SJCRH30 (cell line): ENCODE data around the gene BTBD9. TPM values are rescaled to one million over a fixed set of nuclear protein-coding genes. Genes with fewer than 3 reads are reported as not detected.

Experiments used
- DNase-seq, 2 experiments: peaks; one replicate each; pipeline ENCODE4 v3.0.0-alpha.2; 2015 to 2020
- H3K27ac ChIP-seq: fragments of 250-450 bp; sonication (Bioruptor Pico); 2 replicates; pipeline ENCODE4 v1.5.1; 2020; ENCODE audit warnings: mild to moderate bottlenecking, moderate library complexity
- H3K27me3 ChIP-seq: fragments of 250-450 bp; sonication (Bioruptor Pico); 2 replicates; pipeline ENCODE4 v1.5.1; 2020; ENCODE audit warnings: mild to moderate bottlenecking, moderate library complexity
- H3K36me3 ChIP-seq: fragments of 250-450 bp; sonication (Bioruptor Pico); 2 replicates; pipeline ENCODE4 v1.5.1; 2020; ENCODE audit warnings: mild to moderate bottlenecking, moderate library complexity
- H3K4me1 ChIP-seq: fragments of 250-450 bp; sonication (Bioruptor Pico); 2 replicates; pipeline ENCODE4 v1.5.1; 2020; ENCODE audit warnings: mild to moderate bottlenecking, moderate library complexity
- H3K4me3 ChIP-seq: fragments of 250-450 bp; sonication (Bioruptor Pico); 2 replicates; pipeline ENCODE4 v1.5.1; 2020; ENCODE audit warnings: mild to moderate bottlenecking, moderate library complexity
- H3K9me3 ChIP-seq: fragments of 250-450 bp; sonication (Bioruptor Pico); replicated peaks from 2 replicates; pipeline ENCODE4 v1.5.1; 2020; ENCODE audit warnings: mild to moderate bottlenecking, moderate library complexity
- total RNA-seq: library from RNA; depleted of rRNA; stranded (reverse); fragments of >200 nt; shearing (Covaris generic); gene quantifications from 2 replicates; pipeline ENCODE4 v1.2.3, GENCODE V29; 2014

The BTBD9 gene
- total RNA-seq, 1 experiment from 2014 or later = 6.2 TPM

DNA sequence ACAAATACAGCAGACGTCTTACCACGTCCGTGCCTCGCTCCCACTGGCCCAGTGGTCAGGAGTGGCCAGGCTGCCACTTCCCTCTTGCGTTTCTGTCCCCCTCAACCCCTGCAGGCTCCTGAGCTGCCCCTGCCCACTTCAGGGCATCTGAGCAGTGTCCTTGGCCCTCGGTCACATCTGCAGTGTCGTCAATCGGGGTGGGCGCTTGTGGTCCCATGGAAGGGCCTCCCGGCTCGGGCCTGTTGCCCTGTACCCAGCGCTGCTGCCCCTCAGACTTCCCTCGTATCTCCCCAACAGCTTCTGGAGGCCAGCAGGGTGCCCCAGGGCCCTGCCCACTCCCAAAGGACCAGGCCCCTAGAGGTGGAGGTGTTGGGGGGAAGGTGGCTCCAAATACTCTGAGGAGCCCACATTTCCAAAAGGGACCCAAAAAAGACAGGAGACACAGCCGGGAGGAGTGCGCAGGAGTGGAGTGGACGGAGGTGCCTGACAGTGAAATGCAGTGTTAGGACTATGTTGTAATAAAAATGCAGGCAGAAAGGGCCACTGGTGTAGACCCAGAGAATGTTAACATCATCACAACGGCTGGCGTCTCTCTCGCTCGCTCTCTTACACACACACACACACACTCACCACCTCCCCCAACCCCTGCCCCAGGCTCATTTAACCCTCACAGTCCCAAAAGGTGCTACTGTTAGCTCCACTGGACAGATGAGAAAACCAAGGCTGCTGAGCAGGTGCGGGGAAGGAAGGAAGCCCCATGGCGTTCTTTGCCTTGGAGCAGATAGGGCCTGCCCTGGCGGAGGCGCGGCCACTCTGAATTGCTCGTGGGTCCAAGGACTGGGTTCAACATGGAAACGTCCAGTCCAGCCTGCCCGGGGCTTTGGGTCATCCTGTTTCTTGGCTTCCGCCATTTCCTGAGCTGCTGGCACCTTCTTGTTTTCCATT lies 476.3 kb downstream of the BTBD9 start:
- no peaks in the 10 kb centered on the region; the same call in 1 of the 2 replicates for H3K36me3 ChIP-seq
- no peaks in the 10 kb centered on the region for H3K9me3 ChIP-seq
- no peak overlapping the region for H3K4me3 ChIP-seq
- no peaks in the 10 kb centered on the region for H3K4me1 ChIP-seq
- DNase-seq = no peak
- no peak overlapping the region for H3K27ac ChIP-seq
- no peaks in the 10 kb centered on the region for H3K27me3 ChIP-seq

- no peak for DNase-seq
- no peaks in the 10 kb centered on the region; the same call in 1 of the 2 replicates for H3K36me3 ChIP-seq
- H3K4me1 ChIP-seq = no peaks in the 10 kb centered on the region
These were observed 477.1 kb downstream of the BTBD9 start for GRCh38 chr6:38162493-38163185.

DNA sequence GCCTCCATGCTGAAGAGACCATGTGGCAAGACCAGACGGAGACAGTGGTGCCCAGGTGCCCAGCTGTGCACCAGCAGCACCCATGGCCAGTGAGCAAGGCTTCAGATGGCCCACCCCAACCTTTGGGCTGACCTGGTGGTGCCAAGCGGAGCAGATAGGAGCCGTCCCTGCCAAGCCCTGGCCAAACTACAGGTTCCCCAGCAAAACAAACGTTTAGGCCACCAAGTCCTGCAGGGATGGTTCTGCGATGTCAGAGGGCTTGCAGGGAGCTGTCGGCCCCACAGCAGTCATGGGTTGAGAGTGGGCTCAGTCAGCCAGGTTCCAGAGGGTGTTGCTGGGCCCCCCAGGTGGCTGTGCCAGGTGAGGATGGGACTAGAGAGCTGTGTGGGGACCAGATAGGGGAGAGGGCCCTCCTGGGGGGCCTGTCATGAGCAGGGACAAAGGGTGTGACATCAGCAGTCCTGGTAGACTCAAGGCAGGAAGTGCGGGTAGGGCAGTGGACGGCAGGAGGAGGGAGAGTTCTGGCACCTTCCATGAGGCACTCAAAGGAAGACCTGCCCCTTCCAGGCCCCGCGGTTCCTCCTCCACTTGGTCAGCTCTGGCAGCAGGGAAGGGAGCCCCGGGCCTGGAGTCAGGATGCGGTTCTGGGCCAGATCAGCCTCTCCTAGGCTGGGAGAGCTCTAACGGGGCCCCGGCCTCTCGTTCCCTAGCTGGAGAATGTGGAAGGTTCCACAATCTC lies 477.8 kb downstream of the BTBD9 start:
- H3K36me3 ChIP-seq = peaks cover 2% of the 10 kb centered on the region; the same call in 1 of the 2 replicates
- no peaks in the 10 kb centered on the region for H3K4me1 ChIP-seq
- H3K27me3 ChIP-seq = no peaks in the 10 kb centered on the region
- no peak overlapping the region for H3K4me3 ChIP-seq
- no peak overlapping the region for H3K27ac ChIP-seq
- DNase-seq = no peak
- H3K9me3 ChIP-seq = no peaks in the 10 kb centered on the region

More at GRCh38 chr6:38162493-38163185, 477.1 kb downstream of the BTBD9 start:
- H3K27ac ChIP-seq = no peak overlapping the region
- H3K9me3 ChIP-seq = no peaks in the 10 kb centered on the region
- no peaks in the 10 kb centered on the region for H3K27me3 ChIP-seq
- H3K4me3 ChIP-seq = no peak overlapping the region

DNA sequence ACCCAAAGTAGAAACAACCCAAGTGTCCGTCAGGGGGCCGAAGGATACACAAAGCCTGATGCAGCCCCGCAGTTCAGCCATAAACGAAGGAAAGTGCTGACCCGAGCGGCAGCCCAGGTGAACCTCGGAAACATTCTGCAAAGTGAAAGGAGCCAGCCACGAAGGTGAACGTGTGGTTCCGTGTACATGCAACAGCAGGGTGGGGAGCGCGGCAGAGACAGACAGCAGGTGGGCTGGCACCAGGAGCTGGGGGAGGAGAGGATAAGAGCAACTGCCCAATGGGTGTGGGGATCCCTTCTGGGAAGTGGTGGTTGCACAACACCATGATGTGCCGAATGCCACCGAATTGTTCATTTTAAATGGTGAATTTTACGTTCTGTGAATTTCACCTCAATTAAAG lies 478.4 kb downstream of the BTBD9 start:
- Histone ChIP-seq H3K4me3 (no peak overlapping the region), H3K4me1 (no peaks in the 10 kb centered on the region)
- no peak for DNase-seq

GRCh38 chr6:38160831-38161230 lies 478.9 kb downstream of the BTBD9 start:
- Histone ChIP-seq H3K4me3 (no peak overlapping the region), H3K9me3 (no peaks in the 10 kb centered on the region), H3K27ac (no peak overlapping the region), H3K4me1 (no peaks in the 10 kb centered on the region), H3K36me3 (peaks cover 3% of the 10 kb centered on the region; the same call in 1 of the 2 replicates), H3K27me3 (no peaks in the 10 kb centered on the region)
- no peak for DNase-seq

More for the DNA sequence above, 478.4 kb downstream of the BTBD9 start:
- Histone ChIP-seq H3K9me3 (no peaks in the 10 kb centered on the region), H3K36me3 (peaks cover 3% of the 10 kb centered on the region; the same call in 1 of the 2 replicates), H3K27ac (no peak overlapping the region), H3K27me3 (no peaks in the 10 kb centered on the region)

GRCh38 chr6:38159596-38159995 lies 480.1 kb downstream of the BTBD9 start:
- H3K4me1 ChIP-seq = no peaks in the 10 kb centered on the region
- no peak overlapping the region for H3K27ac ChIP-seq
- peaks cover 3% of the 10 kb centered on the region; the same call in 1 of the 2 replicates for H3K36me3 ChIP-seq
- no peaks in the 10 kb centered on the region for H3K27me3 ChIP-seq
- no peak overlapping the region for H3K4me3 ChIP-seq
- no peak for DNase-seq
- no peaks in the 10 kb centered on the region for H3K9me3 ChIP-seq

DNA sequence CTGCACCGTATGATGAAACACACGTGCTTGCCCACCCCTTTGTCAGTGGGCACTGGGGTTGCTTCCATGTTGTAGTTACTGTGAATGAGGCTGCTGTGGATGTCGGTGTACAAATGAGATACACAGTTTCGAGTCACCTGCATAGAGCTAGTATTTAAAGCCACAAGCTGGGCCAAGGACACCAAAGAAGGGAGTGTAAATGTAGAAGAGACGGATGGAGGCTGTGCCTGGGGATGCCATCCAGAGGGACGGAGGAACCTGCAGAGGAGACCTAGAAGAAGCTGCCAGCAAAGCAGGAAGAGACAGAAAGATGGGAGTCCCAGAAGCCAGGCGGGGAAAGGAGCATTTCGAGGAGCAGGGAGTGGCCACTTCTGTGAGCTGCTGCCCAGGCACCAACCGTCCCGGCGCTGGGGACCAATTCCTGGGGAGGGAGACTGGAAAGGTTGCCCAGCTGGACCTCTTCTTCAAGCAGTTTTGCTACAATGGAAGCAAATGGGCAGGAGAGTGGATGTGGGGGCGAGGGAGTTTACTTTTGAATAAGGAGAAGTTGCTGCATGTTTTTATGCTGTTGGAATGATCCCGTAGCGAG lies 480.9 kb downstream of the BTBD9 start:
- Histone ChIP-seq H3K9me3 (no peaks in the 10 kb centered on the region), H3K4me1 (no peaks in the 10 kb centered on the region), H3K36me3 (peaks cover 3% of the 10 kb centered on the region; the same call in 1 of the 2 replicates), H3K27me3 (no peaks in the 10 kb centered on the region), H3K4me3 (no peak overlapping the region), H3K27ac (no peak overlapping the region)
- no peak for DNase-seq

DNA sequence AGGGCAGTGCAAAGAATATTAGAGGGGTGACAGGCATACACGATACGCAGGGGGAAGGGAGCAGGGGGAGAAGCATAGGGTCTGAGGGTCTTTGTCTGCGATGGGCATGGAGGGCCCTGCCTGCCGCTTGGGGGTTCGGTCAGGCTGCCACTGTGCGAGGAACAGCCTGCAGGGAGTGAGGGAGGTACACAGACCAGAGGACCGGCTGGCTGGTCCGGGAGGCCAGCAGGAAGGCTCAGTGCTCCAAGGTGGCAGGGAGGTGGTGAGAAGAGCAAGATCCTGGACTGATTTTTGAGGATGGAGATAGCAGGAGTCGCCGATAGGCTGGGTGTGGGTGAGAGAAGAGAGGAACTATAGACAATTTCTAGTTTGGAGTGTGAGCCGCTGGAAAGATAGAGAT lies 481.8 kb downstream of the BTBD9 start:
- no peaks in the 10 kb centered on the region for H3K27me3 ChIP-seq
- H3K9me3 ChIP-seq = no peaks in the 10 kb centered on the region
- H3K4me1 ChIP-seq = no peaks in the 10 kb centered on the region
- H3K4me3 ChIP-seq = no peak overlapping the region
- DNase-seq = no peak
- H3K27ac ChIP-seq = no peak overlapping the region
- H3K36me3 ChIP-seq = peaks cover 3% of the 10 kb centered on the region; the same call in 1 of the 2 replicates

GRCh38 chr6:38156818-38157565 lies 482.7 kb downstream of the BTBD9 start:
- H3K27ac ChIP-seq = no peak overlapping the region
- no peaks in the 10 kb centered on the region for H3K4me1 ChIP-seq
- DNase-seq = no peak
- no peaks in the 10 kb centered on the region for H3K27me3 ChIP-seq
- peaks cover 3% of the 10 kb centered on the region; the same call in 1 of the 2 replicates for H3K36me3 ChIP-seq
- no peaks in the 10 kb centered on the region for H3K9me3 ChIP-seq
- no peak overlapping the region for H3K4me3 ChIP-seq

- DNase-seq = no peak
- H3K27ac ChIP-seq = no peak overlapping the region
These were observed 484.0 kb downstream of the BTBD9 start for GRCh38 chr6:38155621-38156204.

DNA sequence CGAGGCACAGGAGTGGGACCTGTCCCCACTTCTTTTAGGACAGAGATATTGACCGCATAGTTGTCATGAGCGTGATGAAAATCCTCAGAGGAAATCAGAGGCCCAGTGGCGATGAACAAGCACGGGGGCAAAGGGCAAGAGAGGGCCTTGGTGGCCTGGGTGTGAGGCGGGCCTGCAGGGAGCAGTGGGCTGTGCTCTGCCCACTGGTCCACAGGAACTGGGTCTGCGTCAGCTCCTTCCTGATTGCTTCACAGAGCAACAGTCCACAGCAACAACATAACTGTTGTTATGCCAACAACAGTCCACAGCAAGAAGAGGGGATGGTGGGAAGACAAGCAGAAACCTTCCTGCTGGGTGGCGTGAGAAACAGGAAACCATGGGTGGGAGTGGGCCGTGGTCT lies 484.6 kb downstream of the BTBD9 start:
- no peak for DNase-seq
- Histone ChIP-seq H3K27me3 (no peaks in the 10 kb centered on the region), H3K9me3 (no peaks in the 10 kb centered on the region), H3K27ac (no peak overlapping the region), H3K4me1 (no peaks in the 10 kb centered on the region), H3K4me3 (no peak overlapping the region), H3K36me3 (peaks cover 6% of the 10 kb centered on the region)

More at GRCh38 chr6:38155621-38156204, 484.0 kb downstream of the BTBD9 start:
- peaks cover 6% of the 10 kb centered on the region for H3K36me3 ChIP-seq
- H3K9me3 ChIP-seq = no peaks in the 10 kb centered on the region
- no peaks in the 10 kb centered on the region for H3K27me3 ChIP-seq
- H3K4me3 ChIP-seq = no peak overlapping the region
- H3K4me1 ChIP-seq = no peaks in the 10 kb centered on the region

DNA sequence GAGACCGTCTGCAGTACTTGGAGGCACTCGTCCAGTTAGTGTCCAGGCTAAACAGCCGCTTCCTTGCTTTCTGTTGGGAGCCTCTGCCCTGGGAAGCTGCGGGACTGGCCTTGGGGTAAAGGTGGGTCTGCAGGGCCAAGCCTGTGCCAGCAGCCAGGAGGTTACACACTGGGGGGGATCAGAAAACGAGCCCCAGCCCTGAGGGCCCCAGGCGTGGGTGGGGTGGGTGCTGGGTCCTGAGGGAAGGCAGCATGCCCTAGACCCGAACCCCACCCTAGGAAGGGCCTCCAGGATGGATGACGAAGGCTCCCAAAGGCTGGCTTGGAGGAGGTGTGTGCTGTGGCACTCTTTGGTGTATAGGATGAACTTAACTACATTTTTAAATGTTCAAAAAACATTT lies 485.0 kb downstream of the BTBD9 start:
- DNase-seq = no peak
- peaks cover 6% of the 10 kb centered on the region for H3K36me3 ChIP-seq
- no peaks in the 10 kb centered on the region for H3K4me1 ChIP-seq
- H3K9me3 ChIP-seq = no peaks in the 10 kb centered on the region
- H3K27me3 ChIP-seq = no peaks in the 10 kb centered on the region
- no peak overlapping the region for H3K27ac ChIP-seq
- H3K4me3 ChIP-seq = no peak overlapping the region

GRCh38 chr6:38153798-38154345 lies 485.9 kb downstream of the BTBD9 start:
- Histone ChIP-seq H3K4me3 (no peak overlapping the region), H3K27me3 (no peaks in the 10 kb centered on the region), H3K4me1 (no peaks in the 10 kb centered on the region), H3K9me3 (no peaks in the 10 kb centered on the region), H3K36me3 (peaks cover 6% of the 10 kb centered on the region; the same call in 1 of the 2 replicates), H3K27ac (no peak overlapping the region)
- no peak for DNase-seq
